ENCODE results near the gene TTC39C.

The TTC39C gene

DNA sequence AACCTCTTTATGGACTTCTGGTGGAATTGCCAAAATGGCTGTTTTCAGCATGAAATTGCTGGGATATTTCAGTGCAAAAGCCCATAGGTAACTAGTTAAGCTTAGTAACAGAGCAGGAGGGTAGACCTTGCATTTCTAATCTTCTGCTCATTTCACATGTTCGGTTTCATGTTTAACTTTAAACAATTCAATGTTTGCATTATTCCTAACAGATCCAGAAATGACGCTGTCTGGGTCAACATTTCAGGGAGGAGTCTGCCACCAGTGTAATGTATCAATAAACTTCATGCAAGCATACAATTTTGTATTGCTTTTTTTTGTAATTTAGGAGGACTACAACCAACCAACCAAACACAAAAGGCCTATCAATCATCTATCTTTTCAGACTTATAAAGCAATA is 146.8 kb downstream of the TTC39C start:
- no peak for DNase-seq
- in situ Hi-C loops (cut with MboI; ENCODE audit: low pct_unique_long_range_greater_than_20kb, low sequenced_read_pairs) = no loop called here

DNA sequence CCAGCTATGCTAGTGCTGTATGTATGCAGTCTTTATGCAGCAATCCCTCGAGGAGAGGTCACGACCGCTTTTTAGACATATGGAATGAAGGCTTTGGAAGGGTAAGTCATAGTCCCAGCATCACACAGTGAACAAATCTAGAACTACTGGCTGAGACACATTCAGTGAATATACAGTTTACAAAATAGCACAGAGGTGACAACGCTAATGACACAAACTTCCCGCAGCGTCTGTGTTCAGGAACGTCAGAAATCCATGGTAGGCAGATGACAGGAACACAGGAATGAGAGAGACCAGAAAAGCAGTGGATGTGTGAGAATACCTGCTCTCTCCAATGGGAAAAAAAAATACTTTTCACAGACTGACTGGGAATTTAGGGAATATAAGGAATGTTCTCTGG is 153.9 kb downstream of the TTC39C start:
- in situ Hi-C loops (cut with MboI; ENCODE audit: low pct_unique_long_range_greater_than_20kb, low sequenced_read_pairs) = no loop called here
- no peak for DNase-seq

- in situ Hi-C loops (cut with MboI; ENCODE audit: low pct_unique_long_range_greater_than_20kb, low sequenced_read_pairs) = no loop called here
Measured at GRCh38 chr18:24170360-24170759, 155.8 kb downstream of the TTC39C start.

DNA sequence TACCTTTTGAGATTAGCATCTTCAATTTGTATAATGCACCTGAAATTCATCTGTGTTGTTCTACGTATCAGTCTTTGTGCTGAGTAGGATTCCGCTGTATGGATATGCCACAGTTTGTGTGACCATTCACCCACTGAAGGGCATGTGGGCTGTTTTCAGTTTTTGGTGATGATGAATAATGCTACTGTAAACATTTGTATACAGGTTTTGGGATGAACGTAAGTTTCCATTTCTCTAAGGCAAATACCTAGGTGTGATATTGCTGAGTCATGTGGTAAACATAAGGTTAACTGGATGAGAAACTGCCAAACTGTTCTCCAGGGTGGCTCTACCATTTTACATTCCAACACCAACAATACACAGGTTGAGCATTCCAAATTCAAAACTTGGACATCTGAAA is 159.4 kb downstream of the TTC39C start:
- no peak for DNase-seq
- in situ Hi-C loops (cut with MboI; ENCODE audit: low pct_unique_long_range_greater_than_20kb, low sequenced_read_pairs) = no loop called here

More at GRCh38 chr18:24170360-24170759, 155.8 kb downstream of the TTC39C start:
- peak; percentile 8 for DNase-seq

GRCh38 chr18:24176727-24177416 is 162.3 kb downstream of the TTC39C start:
- in situ Hi-C loops (cut with MboI; ENCODE audit: low pct_unique_long_range_greater_than_20kb, low sequenced_read_pairs) = no loop called here
- peak; percentile 70 for DNase-seq

DNA sequence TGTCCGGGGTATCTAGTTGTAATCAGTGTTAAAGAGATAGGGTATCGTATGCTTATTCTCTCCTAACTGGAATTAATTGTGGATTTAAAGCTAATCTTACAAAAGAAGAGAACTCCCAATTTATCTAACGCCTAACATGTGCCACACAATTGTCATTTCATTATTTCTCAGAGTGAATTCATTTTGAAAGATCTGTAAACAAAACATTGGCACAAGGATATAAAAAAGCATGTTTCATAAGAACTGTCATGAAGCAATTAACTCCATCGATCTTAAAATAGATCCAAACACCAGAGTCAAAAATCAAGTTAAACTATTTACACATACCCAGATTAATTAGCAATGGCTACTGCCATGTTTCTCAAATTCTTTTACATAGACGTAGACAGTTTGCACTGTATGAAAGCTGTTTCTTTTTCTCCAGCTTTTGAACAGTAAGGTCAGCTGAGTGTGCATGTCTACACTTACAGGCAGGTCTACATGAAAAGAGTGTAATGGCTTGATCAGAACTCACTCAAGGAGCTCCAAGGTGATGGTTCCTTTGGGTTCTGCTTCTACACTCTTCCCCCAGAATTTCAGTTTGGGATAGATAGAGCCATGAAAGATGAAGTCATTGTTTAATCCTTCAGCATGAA is 163.1 kb downstream of the TTC39C start:
- no peak for DNase-seq
- in situ Hi-C loops (cut with MboI; ENCODE audit: low pct_unique_long_range_greater_than_20kb, low sequenced_read_pairs) = no loop called here

GRCh38 chr18:24180048-24180447 is 165.5 kb downstream of the TTC39C start:
- in situ Hi-C loops (cut with MboI; ENCODE audit: low pct_unique_long_range_greater_than_20kb, low sequenced_read_pairs) = no loop called here
- DNase-seq = no peak

DNA sequence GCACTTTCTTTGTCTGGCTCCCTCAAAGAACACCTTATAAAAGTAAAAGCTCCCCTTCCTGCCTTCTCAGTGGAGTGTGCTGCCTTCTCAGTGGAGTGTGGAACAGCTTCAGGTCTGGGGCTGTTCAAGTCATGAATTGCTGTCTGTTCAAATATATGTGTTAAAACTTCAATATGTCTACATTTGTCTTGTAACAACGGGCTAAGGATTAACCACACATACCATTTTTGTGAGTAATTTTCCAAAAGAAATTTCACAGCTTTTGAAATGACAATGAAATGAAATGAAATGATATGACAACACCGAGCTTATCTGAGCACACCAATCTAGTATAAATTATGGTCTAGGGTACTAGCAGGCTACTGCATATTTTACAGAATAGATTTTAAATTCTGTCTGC is 167.3 kb downstream of the TTC39C start:
- in situ Hi-C loops (cut with MboI; ENCODE audit: low pct_unique_long_range_greater_than_20kb, low sequenced_read_pairs) = no loop called here
- DNase-seq = no peak
